Astrocyte of the spinal cord (primary cell): Measurements from ENCODE around the gene P2RY6.
"Not testable (repeated sequence)": the region's sequence is repeated elsewhere in the genome, so short reads cannot be mapped to it uniquely, and the experiment has no call there.

Source experiments
- DNase-seq: peaks from one replicate; pipeline ENCODE4 v3.0.0; 2011; ENCODE audit warnings: low read depth, low spot score
- H3K4me3 ChIP-seq: 2 replicates; pipeline ENCODE4 v1.5.1; 2011; ENCODE audit warnings: low read depth, mild to moderate bottlenecking, low read length, moderate library complexity
- in situ Hi-C: cut with HindIII; loops from 2 replicates; pipeline ENCODE4 v1.10.0; 2017; ENCODE audit warnings: low sequenced_read_pairs
- TF ChIP-seq, protein P1 (sequence below): IDR thresholded peaks from 2 replicates; pipeline ENCODE4 v1.5.1; 2012; ENCODE audit warnings: low read depth, mild to moderate bottlenecking, low read length, inconsistent platforms

P2RY6 gene

DNA sequence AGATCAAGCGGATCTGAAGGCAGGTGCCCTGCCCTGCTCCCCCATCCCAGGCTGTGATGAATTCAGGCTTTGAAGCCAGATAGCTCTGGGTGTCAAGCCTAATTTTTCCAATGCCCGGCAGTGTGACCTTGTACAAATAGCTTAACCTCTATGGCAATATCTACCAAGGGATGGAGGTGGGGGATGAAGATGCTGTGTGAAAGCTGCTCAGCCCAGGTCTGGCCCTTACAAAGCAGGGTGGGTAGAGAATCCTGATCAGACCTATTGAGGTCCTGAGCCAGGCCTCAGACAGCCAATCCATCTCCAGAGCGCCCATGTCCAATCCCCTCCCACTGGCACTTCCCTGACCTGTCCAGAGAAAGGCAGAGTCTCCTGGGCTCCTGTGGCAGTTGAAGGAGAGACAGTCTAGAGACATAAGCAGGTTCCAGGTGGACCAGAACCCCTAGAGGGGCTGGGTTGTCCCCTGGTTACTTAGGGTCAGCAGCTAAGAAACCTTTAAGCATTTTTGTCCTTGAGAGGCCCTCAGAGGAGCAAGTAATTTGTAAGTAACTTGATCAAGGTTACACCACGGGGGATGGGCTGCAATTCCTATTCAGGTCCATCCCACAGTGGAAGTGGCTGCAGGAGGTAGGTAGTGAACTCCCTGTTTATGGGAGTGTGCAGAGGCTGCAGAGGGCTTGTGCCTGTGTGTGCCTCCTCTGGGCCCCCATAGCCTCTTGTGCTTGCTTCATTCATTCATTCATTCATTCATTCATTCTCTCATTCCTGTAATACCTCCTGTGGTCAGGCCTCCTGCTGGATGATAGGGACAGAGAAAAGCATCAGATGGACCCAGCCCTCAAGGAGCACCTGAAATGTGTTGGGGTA, 43.6 kb upstream of the P2RY6 start:
- in situ Hi-C loops: no loop called here
- H3K4me3 ChIP-seq: no peak overlapping the region
- DNase-seq: no peak
- TF ChIP-seq, protein P1, sequence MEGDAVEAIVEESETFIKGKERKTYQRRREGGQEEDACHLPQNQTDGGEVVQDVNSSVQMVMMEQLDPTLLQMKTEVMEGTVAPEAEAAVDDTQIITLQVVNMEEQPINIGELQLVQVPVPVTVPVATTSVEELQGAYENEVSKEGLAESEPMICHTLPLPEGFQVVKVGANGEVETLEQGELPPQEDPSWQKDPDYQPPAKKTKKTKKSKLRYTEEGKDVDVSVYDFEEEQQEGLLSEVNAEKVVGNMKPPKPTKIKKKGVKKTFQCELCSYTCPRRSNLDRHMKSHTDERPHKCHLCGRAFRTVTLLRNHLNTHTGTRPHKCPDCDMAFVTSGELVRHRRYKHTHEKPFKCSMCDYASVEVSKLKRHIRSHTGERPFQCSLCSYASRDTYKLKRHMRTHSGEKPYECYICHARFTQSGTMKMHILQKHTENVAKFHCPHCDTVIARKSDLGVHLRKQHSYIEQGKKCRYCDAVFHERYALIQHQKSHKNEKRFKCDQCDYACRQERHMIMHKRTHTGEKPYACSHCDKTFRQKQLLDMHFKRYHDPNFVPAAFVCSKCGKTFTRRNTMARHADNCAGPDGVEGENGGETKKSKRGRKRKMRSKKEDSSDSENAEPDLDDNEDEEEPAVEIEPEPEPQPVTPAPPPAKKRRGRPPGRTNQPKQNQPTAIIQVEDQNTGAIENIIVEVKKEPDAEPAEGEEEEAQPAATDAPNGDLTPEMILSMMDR: no peak

DNA sequence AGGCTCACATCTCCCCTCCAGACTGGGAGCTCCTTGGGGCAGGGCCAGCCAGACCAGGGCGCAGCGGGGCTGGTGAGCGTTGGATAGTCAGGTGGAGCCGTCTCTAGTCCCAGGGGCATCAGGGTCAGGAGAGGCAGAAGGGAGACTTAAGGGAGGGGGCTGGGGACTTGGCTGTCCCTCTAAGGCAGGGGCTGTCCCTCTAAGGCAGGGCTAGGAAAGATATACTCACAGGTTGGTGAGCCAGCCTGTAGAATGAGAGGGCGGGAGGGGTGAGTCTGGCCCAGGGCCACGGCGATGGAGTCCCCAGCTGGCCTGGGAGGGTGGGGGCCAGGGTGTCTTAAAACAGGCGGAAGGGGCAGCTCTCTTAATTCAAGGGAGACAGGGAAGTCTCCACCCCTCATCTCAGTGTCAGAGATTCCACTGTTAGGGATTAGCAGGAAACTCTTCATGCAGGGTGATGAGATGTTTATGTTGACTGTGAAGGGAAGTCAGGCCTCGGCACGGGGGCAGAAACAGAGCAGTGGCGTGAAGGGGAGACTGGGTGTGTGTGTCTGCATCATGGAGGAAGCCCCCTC, 42.7 kb upstream of the P2RY6 start:
- TF ChIP-seq, protein P1: no peak
- DNase-seq: no peak
- in situ Hi-C loops: no loop called here
- no peak overlapping the region for H3K4me3 ChIP-seq

DNA sequence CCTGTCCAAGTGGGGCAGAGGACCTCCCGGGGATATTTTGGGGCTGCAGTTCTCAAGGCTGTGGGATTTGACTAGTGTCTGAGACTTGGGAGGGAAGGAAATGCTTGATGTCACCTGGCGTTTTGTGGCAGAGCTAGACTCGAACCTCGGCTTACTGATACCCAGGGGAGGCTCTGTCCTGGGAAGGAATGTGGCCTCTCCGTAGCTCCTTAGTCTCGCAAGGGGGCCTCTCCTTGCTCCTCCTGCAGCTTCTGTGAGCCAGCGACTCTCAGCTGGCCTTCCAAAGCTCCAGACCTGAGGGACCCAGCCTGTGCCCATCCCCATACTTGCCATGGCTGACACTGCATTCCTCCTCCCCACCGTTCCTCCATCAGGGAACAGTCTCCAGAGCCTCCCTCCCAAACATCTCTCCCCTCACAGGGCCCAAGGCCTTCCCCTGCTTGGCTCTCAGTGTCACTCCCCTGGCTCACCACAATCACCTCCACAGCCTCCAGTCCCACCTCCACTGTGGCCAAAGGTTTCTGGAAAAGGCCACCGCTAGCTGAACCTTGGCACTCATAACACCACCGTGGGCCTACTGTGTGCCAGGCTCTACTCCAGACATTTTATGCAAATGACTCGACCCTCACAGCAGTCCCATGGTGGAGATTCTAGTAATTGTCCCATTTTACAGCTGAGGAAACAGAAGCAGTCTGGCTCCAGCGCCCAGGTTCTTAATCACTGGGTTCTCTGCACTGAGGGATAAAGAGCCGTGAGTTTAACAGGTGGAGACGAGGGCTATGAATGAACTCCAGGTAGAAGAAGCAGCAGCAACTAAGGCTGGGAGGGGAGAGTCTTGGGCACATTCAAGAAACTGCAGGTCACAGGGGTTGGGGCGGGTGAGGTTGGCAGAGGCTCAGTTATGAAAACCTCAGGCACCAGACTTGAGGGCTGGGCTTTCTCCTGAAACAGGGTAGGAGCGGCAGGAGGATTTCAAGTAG, 42.0 kb upstream of the P2RY6 start:
- TF ChIP-seq, protein P1: no peak
- in situ Hi-C loops: no loop called here
- H3K4me3 ChIP-seq: no peak overlapping the region
- no peak for DNase-seq

DNA sequence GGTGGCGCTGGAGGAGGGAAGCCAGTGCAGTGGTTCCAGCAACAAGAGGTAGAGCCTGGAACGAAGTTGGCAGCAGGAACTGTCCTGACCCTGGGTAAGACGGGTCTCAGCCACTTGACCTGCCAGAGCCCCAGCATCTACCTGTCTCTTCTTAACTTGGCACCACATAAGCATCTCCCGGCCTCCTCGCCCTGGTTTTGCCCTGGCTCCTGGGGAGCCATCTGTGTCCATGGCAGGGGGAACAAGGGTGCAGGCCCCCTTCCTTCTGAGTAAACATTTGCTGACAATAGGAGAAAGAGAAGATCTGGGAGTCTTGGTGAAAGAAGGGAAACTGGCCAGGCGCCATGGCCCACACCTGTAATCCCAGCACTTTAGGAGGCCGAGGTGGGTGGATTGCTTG, 41.2 kb upstream of the P2RY6 start:
- H3K4me3 ChIP-seq: no peak overlapping the region
- DNase-seq: no peak
- TF ChIP-seq, protein P1: no peak
- in situ Hi-C loops: no loop called here

DNA sequence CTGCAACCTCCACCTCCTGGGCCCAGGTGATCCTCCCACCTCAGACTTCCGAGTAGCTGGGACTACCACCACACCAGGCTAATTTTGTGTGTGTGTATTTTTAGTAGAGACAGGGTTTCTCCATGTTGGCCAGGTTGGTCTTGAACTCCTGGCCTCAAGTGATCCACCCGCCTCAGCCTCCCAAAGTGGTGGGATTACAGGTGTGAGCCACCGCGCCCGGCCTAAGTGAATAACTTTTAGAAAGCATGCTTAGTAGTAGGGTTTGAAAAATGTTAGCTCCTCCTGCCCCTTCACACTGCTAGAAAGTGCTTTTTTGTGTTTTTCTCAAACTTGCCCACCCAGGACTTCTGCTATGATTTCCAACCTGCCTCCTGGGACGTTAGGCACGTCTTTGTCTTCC, 39.7 kb upstream of the P2RY6 start:
- in situ Hi-C loops, H3K4me3 ChIP-seq, DNase-seq: not testable (repeated sequence)

DNA sequence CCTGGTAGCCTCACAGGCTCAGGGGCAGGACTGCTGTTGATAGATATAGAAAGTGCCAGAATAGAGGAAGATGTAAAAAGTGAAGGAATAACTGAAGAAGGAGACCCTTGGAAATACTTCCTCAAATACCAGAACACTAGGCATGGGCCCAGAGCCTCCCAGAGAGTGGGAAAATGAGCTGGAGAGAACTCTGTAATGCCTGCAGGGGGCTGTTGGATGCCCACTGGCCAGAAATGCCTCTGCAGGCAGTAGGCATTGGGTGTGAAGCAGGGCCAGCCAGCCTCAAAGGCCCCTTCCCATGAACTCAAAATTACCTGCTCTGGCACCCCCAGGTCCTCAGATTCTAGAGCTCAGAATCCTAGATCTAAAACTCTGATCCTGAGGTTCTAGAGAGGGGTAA, 38.9 kb upstream of the P2RY6 start:
- no peak for DNase-seq
- no peak overlapping the region for H3K4me3 ChIP-seq
- TF ChIP-seq, protein P1: no peak
- in situ Hi-C loops: no loop called here
